A673 (cell line): Measurements from ENCODE around the gene UBASH3B. TPM values are rescaled to one million over a fixed set of nuclear protein-coding genes. Genes with fewer than 3 reads are reported as not detected.

Experiments used
- BruUV-seq: library from RNA; stranded (reverse); fragments of 400-500 nt; replicated peaks from 2 replicates; lab custom pipeline; 2021; lab: Mats Ljungman, UMichigan
- CTCF ChIA-PET: fragments of 300-600 bp; sonication (Branson Sonifier 250); formaldehyde crosslinking; loops from one replicate; lab custom pipeline; 2022; ENCODE audit warnings: antibody characterized with exemption; lab: Charles Lee
- POLR2A ChIA-PET: fragments of 300-600 bp; sonication (Branson Sonifier 250); formaldehyde crosslinking; loops from one replicate; lab custom pipeline; 2022; ENCODE audit warnings: antibody characterized with exemption; ENCODE audit not compliant: low non-redundant PET; lab: Charles Lee
- DNase-seq: peaks from one replicate; pipeline ENCODE4 v3.0.0-alpha.2; 2015; ENCODE audit warnings: low spot score
- H3K27ac ChIP-seq: fragments of 200-600 bp; sonication (generic); 2 replicates; pipeline ENCODE4 v1.5.1; 2016; ENCODE audit warnings: mixed run types, low read depth, mild to moderate bottlenecking, mixed read lengths, antibody characterized with exemption, low read length; ENCODE audit not compliant: poor library complexity, severe bottlenecking
- H3K27me3 ChIP-seq: fragments of 200-600 bp; sonication (generic); replicated peaks from 2 replicates; pipeline ENCODE4 v1.6.1; 2017; ENCODE audit warnings: mixed run types, low read depth, mild to moderate bottlenecking, mixed read lengths, antibody characterized with exemption, low read length; ENCODE audit not compliant: insufficient read depth, poor library complexity
- H3K36me3 ChIP-seq: fragments of 200-600 bp; sonication (generic); 2 replicates; pipeline ENCODE4 v1.6.1; 2016; ENCODE audit warnings: mixed run types, mild to moderate bottlenecking, mixed read lengths, antibody characterized with exemption, low read length; ENCODE audit not compliant: insufficient read depth, poor library complexity, severe bottlenecking
- H3K4me1 ChIP-seq: fragments of 200-600 bp; sonication (generic); 2 replicates; pipeline ENCODE4 v1.6.1; 2017; ENCODE audit warnings: mixed run types, mild to moderate bottlenecking, mixed read lengths, antibody characterized with exemption, low read length; ENCODE audit not compliant: insufficient read depth, poor library complexity, severe bottlenecking
- H3K4me3 ChIP-seq: fragments of 200-600 bp; sonication (generic); 2 replicates; pipeline ENCODE4 v1.5.1; 2016; ENCODE audit warnings: low read depth, mixed run types, mild to moderate bottlenecking, mixed read lengths, low read length; ENCODE audit not compliant: poor library complexity, severe bottlenecking
- H3K9me3 ChIP-seq: fragments of 200-600 bp; sonication (generic); 2 replicates; pipeline ENCODE4 v1.6.1; 2016; ENCODE audit warnings: mixed run types, low read depth, mild to moderate bottlenecking, mixed read lengths, antibody characterized with exemption, low read length; ENCODE audit not compliant: poor library complexity, severe bottlenecking
- CTCF ChIP-seq: fragments of 300-800, 200-600 bp; sonication (generic); conservative IDR thresholded peaks from 2 replicates; pipeline ENCODE4 v1.5.1; 2017; ENCODE audit warnings: low read depth, mild to moderate bottlenecking, antibody characterized with exemption, low read length, moderate library complexity, mixed read lengths
- EZH2 ChIP-seq: fragments of 200-600 bp; sonication (generic); IDR thresholded peaks from 2 replicates; pipeline ENCODE4 v1.6.1; 2017; ENCODE audit warnings: borderline replicate concordance, low read depth, mild to moderate bottlenecking, mixed read lengths, antibody characterized with exemption, low read length; ENCODE audit not compliant: poor library complexity, severe bottlenecking
- intact Hi-C: fragments of 100-400 bp; cut with micrococcal nuclease; formaldehyde crosslinking; loops from one replicate; pipeline ENCODE4 v1.10.0; 2022; ENCODE audit not compliant: unreplicated experiment
- total RNA-seq: library from RNA; stranded (reverse); gene quantifications from 2 replicates; pipeline ENCODE4 v1.2.3, GENCODE V29; 2021

The UBASH3B gene
- total RNA-seq, 1 experiment from 2014 or later = 15.3 TPM

- Histone ChIP-seq H3K36me3 (no peaks in the 10 kb centered on the region), H3K27me3 (no peaks in the 10 kb centered on the region), H3K4me3 (no peak overlapping the region), H3K9me3 (no peaks in the 10 kb centered on the region), H3K4me1 (no peaks in the 10 kb centered on the region), H3K27ac (no peak overlapping the region)
- intact Hi-C loops = no loop called here
- no peak for TF ChIP-seq CTCF
- no peak for DNase-seq
- no TSS peak for BruUV-seq
- ChIA-PET POLR2A (interaction anchor here (0.6 kb wide), 1 partner anchor 17 kb away, joined by 3 read pairs; no protein-coding TSS in a partner anchor), CTCF (no interaction called here)
These were observed 110.1 kb downstream of the UBASH3B start for GRCh38 chr11:122765487-122766131.

- H3K36me3 ChIP-seq = no peaks in the 10 kb centered on the region
- H3K9me3 ChIP-seq = no peaks in the 10 kb centered on the region
- CTCF ChIA-PET = no interaction called here
- no TSS peak for BruUV-seq
- no peak overlapping the region for H3K27ac ChIP-seq
- no peak overlapping the region for H3K4me3 ChIP-seq
- TF ChIP-seq CTCF (no peak), EZH2 (no peak)
- no peaks in the 10 kb centered on the region for H3K27me3 ChIP-seq
- POLR2A ChIA-PET = no interaction called here
- DNase-seq = no peak
- intact Hi-C loops = no loop called here
- no peaks in the 10 kb centered on the region for H3K4me1 ChIP-seq
These were observed 113.7 kb downstream of the UBASH3B start for GRCh38 chr11:122769126-122769780.

GRCh38 chr11:122772945-122773344, 117.4 kb downstream of the UBASH3B start:
- TF ChIP-seq CTCF (no peak), EZH2 (no peak)
- no peak overlapping the region for H3K4me3 ChIP-seq
- H3K4me1 ChIP-seq = no peaks in the 10 kb centered on the region
- no peaks in the 10 kb centered on the region for H3K9me3 ChIP-seq
- POLR2A ChIA-PET = no interaction called here
- H3K27me3 ChIP-seq = no peaks in the 10 kb centered on the region
- BruUV-seq = no TSS peak
- intact Hi-C loops = no loop called here
- no peak for DNase-seq
- CTCF ChIA-PET = no interaction called here
- H3K36me3 ChIP-seq = no peaks in the 10 kb centered on the region
- no peak overlapping the region for H3K27ac ChIP-seq
